Lung microvascular endothelial cell (primary cell): ENCODE results near the gene LMNTD1. TPM values are rescaled to one million over a fixed set of nuclear protein-coding genes. Genes with fewer than 3 reads are reported as not detected.
"Not testable (repeated sequence)": the region's sequence is repeated elsewhere in the genome, so short reads cannot be mapped to it uniquely, and the experiment has no call there.

Experiments
- DNase-seq, 2 donors: peaks; one replicate each; pipeline versions ENCODE4 v3.0.0 to v3.0.0-alpha.2; 2010; ENCODE audit warnings: low read depth in 2 of 2
- total RNA-seq: library from RNA; depleted of rRNA; stranded (reverse); fragments of >200 nt; gene quantifications from 2 replicates; pipeline ENCODE4 v1.2.1, GENCODE V29; 2014

Gene LMNTD1
- total RNA-seq, result under 0.01 TPM in 1 of 2 replicates, not detected in the other

DNA sequence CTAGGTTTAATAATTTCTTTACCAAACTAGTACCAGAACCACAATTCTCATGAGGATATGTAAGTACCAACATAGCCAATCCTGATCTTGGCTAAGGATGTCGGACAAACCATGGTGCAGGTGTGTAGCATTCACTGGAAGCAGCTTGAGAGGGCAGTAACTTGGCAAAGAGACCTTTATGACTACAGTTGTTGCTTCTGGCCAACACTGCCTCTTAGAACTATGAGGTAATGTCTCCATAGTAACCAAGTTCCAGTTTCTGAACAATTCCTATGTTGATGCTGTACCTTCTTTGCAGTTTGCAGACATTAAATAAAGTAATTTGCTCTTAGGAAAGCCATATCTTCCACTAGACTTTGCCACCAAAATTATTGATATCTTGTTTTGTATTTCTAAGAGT lies at the start of gene LMNTD1:
Gene LMNTD1 (minus strand): TSS at position 186 of the 400 bp plus-strand sequence. CDS start 324 bp downstream, outside the sequence.
- no peak for DNase-seq

DNA sequence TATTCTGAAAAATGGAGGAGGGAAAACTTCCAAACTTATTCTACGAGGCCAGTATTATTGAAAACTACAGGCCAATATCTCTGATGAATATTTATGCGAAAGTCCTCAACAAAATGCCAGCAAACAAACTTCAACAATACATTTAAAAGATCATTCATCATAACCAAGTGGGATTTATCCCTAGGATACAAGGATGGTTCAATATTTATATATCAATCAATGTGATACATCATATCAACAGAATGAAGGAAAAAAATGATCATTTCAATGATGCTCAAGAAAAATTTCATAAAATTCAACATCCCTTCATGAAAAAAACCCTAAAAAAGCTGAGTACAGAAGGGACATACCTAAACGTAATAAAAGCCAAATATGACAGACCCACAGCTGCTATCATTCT lies 45.9 kb upstream of the LMNTD1 start:
- no peak for DNase-seq

DNA sequence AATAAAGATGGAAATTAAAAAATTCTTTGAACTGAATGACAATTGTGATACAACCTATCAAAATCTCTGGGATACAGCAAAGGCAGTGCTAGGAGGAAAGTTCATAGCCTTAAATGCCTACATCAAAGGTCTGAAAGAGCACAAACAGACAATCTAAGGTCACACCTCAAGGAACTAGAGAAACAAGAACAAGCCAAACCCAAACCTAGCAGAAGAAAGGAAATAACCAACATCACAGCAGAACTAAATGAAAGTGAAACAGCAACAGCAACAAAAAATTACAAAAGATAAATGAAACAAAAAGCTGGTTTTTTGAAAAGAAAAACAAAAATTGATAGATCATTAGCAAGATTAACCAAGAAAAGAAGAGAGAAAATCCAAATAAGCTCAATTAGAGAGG lies 42.4 kb upstream of the LMNTD1 start:
- DNase-seq, result not testable (repeated sequence)

GRCh38 chr12:25594376-25594775 lies 41.3 kb upstream of the LMNTD1 start:
- DNase-seq, result no peak

GRCh38 chr12:25592725-25593495 lies 39.8 kb upstream of the LMNTD1 start:
- DNase-seq, result no peak

- peak; percentile 31 to 37 for DNase-seq
These were observed 38.1 kb upstream of the LMNTD1 start for GRCh38 chr12:25591144-25591543.

DNA sequence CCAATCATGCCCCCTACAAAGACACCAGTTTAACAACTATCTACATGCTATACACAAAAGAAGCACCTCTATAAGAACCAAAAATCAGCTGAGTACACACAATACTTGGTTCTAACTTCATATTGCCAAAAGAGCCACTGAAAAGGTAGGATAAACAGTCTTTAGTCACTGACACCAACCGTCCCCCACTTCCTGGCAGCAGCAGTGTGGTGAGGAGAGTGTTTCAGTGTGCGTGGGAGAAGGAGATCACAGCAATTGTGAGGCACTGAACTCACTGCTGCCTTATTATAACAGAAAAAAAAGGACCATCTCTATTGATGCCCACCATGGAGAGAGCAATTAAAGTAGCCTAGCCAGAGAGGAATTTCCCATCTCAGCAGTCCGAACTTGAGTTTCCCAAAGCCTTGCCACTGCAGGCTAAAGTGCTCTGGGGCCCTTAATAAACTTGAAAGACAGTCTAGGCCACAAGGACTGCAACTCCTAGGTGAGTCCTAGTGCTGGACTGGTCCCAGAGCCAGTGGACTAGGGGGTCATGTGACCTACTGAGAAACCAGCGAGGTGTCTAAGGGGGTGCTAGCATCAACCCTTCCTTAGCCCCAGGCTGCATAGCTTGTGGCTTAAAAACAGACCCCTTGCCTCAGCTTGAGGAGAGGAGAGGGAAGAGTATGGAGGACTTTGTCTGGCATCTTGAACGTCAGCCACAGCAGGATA lies 37.1 kb upstream of the LMNTD1 start:
- no peak for DNase-seq

DNA sequence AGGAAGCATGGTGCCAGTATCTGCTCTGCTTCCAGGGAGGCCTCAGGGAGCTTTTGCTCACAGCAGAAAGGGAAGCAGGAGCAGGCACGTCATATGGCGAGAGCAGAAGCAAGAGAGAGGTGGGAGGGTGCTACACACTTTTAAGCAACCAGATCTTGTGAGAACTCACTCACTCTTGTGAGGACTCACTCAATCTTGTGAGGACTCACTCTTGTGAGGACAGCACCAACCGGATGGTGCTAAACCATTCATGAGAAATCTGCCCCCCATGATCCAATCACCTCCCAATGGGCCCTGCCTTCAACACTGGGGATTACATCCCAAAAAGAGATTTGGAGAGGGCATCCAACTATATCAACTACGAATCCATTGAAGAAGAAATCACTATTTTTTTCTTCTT lies 34.3 kb upstream of the LMNTD1 start:
- DNase-seq, result no peak

DNA sequence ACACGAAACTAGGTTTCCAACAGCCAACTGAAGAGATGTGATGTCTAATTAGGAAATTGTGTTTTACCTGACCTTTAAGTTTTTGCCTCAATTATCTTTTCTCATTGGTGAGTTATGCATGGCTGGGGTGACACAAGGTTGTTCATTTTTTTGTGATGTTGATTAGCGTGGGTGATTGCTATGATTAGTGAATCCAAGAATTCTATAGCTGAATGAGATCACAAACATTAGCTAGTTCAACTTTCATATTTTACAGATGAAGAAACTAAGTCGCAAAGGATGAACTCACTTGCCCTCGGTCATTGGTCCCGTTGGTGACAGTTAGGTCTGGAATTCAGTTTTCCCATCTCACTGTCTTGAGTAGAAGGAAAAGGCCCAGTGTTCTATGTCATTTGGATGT lies 32.6 kb upstream of the LMNTD1 start:
- no peak for DNase-seq

DNA sequence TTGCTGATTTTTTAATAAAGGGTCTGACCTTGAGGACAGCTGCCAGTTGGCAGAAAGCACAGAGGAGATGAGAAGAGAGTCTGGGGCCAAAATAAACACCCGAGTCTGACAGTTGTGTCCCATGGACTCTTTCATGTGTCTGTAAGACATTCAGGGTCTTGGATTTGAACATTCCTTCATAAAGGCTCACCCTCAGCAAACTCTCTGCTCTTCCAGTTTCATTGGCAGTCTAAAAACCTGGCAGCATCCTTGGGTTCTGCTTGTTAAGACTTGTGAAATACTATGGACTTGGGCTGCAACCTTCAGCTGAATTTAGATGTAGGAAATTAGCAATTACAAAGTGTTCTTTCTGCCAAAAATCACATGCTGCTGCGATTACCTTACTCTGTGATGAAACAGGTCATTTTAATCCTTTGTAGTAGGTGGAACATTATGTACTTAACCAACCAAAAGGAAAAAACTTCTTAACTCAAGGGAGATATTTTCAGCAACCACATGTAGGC lies 32.0 kb upstream of the LMNTD1 start:
- DNase-seq, result peak in 1 of 2 donors; percentile 79

GRCh38 chr12:25584596-25584995 lies 31.5 kb upstream of the LMNTD1 start:
- no peak for DNase-seq

DNA sequence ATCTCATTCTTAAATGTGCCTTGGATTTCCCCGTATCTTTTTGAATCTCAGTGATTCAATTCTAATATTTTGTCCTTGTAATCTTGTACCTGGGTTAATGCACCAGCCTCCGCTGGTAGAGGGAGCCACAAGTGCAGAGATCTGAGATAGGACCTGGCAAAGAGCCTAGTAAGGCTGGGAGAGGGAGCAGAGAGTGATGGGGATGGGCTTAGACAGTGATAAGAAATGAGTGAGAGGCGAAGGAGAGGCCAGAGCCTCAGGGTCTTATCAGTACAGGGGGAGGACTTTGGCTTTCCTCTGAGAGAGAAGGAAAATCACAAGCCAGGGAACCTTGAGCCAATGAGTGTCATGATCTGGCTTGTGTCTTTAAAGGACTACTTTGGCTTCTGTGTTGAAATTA lies 30.5 kb upstream of the LMNTD1 start:
- DNase-seq, result peak in 1 of 2 donors; percentile 57

GRCh38 chr12:25581067-25581466 lies 28.0 kb upstream of the LMNTD1 start:
- peak in 1 of 2 donors; percentile 6 for DNase-seq

- no peak for DNase-seq
These were observed 25.5 kb upstream of the LMNTD1 start for GRCh38 chr12:25578411-25579143.

DNA sequence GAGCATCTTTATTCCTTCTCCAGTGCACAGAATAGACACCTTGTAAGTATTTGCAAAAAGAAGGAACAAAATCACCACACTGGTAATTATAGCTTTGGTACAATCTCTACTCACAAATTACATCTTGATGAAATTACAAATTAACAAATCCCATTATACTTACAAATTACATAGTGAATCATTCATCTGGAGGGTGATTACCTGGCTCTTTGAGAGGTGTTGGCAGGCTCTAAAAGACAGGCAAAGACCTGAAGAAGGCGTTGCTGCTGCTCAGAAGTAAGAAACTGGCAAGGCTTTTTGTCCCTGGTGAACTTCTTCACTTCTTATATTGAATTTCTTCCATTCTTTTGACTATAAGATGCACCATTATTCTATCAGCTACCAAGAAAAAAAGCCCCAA lies 21.7 kb upstream of the LMNTD1 start:
- no peak for DNase-seq

DNA sequence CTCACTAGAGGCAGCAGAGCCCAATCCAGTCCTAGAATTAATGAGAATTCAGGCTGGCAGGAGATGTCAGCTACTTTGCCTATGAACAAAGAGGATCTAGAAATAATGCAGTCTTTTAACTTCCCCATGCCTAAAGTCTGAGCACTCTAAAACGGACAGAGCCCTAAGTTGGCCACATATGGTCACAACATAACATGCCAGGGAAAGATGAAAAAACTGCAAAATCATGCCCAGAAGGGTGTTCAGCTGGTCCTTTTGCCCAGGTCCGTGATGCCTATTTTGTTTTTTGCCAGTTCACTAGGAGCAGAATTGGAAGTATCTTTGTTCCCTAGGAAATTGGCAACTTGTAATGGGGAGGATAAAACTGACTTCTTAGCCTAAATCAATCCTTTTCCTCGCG lies 20.3 kb upstream of the LMNTD1 start:
- DNase-seq, result no peak

DNA sequence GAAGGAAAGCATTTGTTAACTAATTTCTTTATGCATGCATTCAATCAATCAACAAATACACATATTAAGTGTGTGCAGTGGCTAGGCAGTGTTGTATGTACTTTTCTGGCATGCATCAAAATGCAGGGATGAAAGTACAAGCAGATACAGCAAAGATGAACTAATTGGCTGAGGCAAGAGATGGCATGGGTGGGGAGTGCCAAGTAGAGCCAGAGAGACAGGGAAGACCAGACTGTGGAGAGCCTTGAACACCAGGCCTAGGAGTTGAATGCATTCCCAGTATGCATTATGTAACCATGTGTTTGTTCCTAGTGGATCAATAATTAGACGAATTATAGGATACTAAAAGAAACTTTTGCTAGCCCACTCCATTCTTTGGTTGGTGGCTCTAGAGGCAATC lies 17.3 kb upstream of the LMNTD1 start:
- DNase-seq, result no peak

- DNase-seq, result no peak
These were observed 13.3 kb upstream of the LMNTD1 start for GRCh38 chr12:25566202-25566949.

DNA sequence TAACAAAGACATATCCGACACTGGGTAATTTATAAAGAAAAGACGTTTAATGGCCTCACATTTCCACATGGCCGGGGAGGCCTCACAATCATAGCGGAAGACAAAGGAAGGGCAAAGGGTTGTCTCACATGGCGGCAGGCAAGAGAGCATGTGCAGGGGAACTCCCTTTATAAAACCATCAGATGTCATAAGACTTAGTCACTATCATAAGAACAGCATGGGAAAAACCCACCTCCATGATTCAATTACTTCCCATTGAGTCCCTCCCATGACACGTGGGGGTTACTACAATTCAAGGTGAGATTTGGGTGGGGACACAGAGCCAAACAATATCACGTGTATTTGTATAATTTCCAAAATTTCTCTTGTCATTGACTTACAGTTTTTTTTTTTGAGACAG lies 5.5 kb upstream of the LMNTD1 start:
- DNase-seq, result peak in 1 of 2 donors; percentile 24

DNA sequence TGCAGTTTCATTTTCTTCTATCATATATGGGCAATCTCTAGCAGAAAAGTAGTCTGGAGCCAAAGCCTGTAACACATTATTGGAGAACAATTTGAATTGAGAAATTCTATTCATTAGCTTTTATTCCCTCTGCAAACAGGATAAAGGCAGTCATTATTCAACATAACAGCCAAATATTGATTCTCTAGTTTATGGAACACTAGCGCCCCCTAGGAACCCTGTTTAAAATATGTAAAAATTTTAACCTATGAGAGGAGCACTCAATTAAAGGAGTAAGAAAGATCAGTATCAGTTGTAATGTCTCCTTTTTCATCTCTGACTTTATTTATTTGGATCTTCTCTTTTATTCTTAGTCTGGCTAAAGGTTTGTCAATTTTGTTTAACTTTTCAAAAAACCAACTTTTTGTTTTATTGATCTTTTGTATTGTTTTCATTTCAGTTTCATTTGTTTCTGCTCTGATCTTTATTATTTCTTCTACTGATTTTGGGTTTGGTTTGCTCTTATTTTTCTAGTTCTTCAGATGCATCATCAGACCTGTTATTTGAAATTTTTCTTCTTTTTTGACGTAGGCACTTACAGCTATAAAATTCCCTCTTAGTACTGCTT lies 4.8 kb upstream of the LMNTD1 start:
- DNase-seq, result peak; percentile 59 to 64

GRCh38 chr12:25556153-25556552 lies 3.1 kb upstream of the LMNTD1 start:
- no peak for DNase-seq
